SK-N-SH treated with all-trans-retinoic acid at 6 μM for 48 hours (cell line): Measurements from ENCODE around the gene DPP7.

Experiments
- CREB5 ChIP-seq: fragments of 250-450 bp; sonication (Bioruptor Pico); IDR thresholded peaks from 2 replicates; pipeline ENCODE4 v1.5.1; 2020; ENCODE audit warnings: low read depth, mild to moderate bottlenecking, moderate library complexity
- CSDC2 ChIP-seq: fragments of 250-450 bp; sonication (Bioruptor Pico); IDR thresholded peaks from 2 replicates; pipeline ENCODE4 v1.5.0; 2020; ENCODE audit warnings: mild to moderate bottlenecking, moderate library complexity
- CSRNP3 ChIP-seq: fragments of 250-450 bp; sonication (Bioruptor Pico); IDR thresholded peaks from 2 replicates; pipeline ENCODE4 v1.5.1; 2021; ENCODE audit warnings: mild to moderate bottlenecking, moderate library complexity
- ESRRG ChIP-seq: fragments of 250-450 bp; sonication (Bioruptor Pico); IDR thresholded peaks from 2 replicates; pipeline ENCODE4 v1.6.1; 2021; ENCODE audit warnings: mild to moderate bottlenecking
- GLIS3 ChIP-seq: fragments of 250-450 bp; sonication (Bioruptor Pico); IDR thresholded peaks from 2 replicates; pipeline ENCODE4 v1.5.0; 2020; ENCODE audit warnings: mild to moderate bottlenecking, moderate library complexity
- OSR1 ChIP-seq: fragments of 250-450 bp; sonication (Bioruptor Pico); IDR thresholded peaks from 2 replicates; pipeline ENCODE4 v1.8.0; 2022; ENCODE audit warnings: moderate library complexity, mild to moderate bottlenecking, inconsistent platforms
- PATZ1 ChIP-seq: fragments of 250-450 bp; sonication (Bioruptor Pico); IDR thresholded peaks from 2 replicates; pipeline ENCODE4 v1.8.0; 2020; ENCODE audit warnings: mild to moderate bottlenecking, moderate library complexity, borderline replicate concordance
- RARB ChIP-seq: fragments of 250-450 bp; sonication (Bioruptor Pico); IDR thresholded peaks from 2 replicates; pipeline ENCODE4 v1.8.0; 2021; ENCODE audit warnings: mild to moderate bottlenecking, moderate library complexity
- SNAI2 ChIP-seq: fragments of 250-450 bp; sonication (Bioruptor Pico); IDR thresholded peaks from 2 replicates; pipeline ENCODE4 v1.5.0; 2020; ENCODE audit warnings: mild to moderate bottlenecking, moderate library complexity
- TCF4 ChIP-seq: fragments of 250-450 bp; sonication (Bioruptor Pico); IDR thresholded peaks from 2 replicates; pipeline ENCODE4 v1.8.0; 2021; ENCODE audit warnings: mild to moderate bottlenecking, moderate library complexity, borderline replicate concordance
- ZNF70 ChIP-seq: fragments of 450-650 bp; formaldehyde crosslinking; IDR thresholded peaks from 2 replicates; pipeline ENCODE4 v1.5.0; 2020; ENCODE audit warnings: mild to moderate bottlenecking, moderate library complexity

- TF ChIP-seq TCF4 (CRISPR knock-in tag) (no peak), CREB5 (CRISPR knock-in tag) (no peak), CSRNP3 (no peak), ESRRG (CRISPR knock-in tag) (no peak), ZNF70 (CRISPR knock-in tag) (no peak), CSDC2 (CRISPR knock-in tag) (no peak), SNAI2 (CRISPR knock-in tag) (no peak), GLIS3 (CRISPR knock-in tag) (no peak), PATZ1 (no peak), RARB (no peak), OSR1 (CRISPR knock-in tag) (no peak)
Observed at GRCh38 chr9:137110147-137110910, 4.2 kb downstream of the DPP7 start.
